ENCODE data around the gene MOV10L1. TPM values are rescaled to one million over a fixed set of nuclear protein-coding genes. Genes with fewer than 3 reads are reported as not detected.

Gene MOV10L1
- total and polyA plus RNA-seq, 2 donors (not counting 1 experiment from before 2014, with no cell fraction given) = 0.03 to 0.83 TPM

DNA sequence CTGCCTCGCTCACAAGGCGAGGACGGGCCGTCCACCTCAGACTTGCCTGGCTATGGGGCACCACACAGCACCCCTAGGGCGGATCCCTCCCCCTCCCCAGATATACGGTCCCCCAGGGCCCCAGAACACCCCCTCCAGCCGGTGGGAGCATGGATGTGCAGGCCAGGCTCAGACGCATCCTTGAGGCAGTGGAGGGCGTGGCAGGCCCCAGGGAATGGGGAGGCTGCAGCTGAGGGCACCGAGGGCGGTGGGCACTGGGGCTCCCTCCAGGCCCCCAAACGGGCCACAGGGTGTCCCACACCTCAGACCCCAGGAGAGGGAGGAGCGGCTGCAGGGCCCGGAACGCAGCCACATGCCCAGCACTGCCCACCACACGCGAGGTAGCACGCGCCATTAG is 43.8 kb upstream of the MOV10L1 start:
- Histone ChIP-seq H2AFZ (ENCODE audit: low read length) (no peak overlapping the region), H3K79me2 (ENCODE audit: control insufficient read depth, insufficient read depth, low read length) (no peaks in the 10 kb centered on the region), H3K27me3 (ENCODE audit: control insufficient read depth, insufficient read depth, low read length) (peaks cover 4% of the 10 kb centered on the region), H3K9ac (ENCODE audit: insufficient read depth, low read length) (no peak overlapping the region), H4K20me1 (ENCODE audit: control insufficient read depth, extremely low read depth, insufficient read depth, low read length) (no peaks in the 10 kb centered on the region), H3K4me2 (ENCODE audit: extremely low read depth, insufficient read depth, low read length) (no peak overlapping the region), H3K9me3 (ENCODE audit: control insufficient read depth, insufficient read depth, low read depth, low read length) (no peaks in the 10 kb centered on the region), H3K4me3 (replicated peaks in 1 of 4; ENCODE audit: control extremely low read depth in 1 of 4, insufficient read depth in 1 of 4, low read depth in 3 of 4, low read length in 4 of 4) (no peak overlapping the region), H3K4me1 (ENCODE audit: control insufficient read depth, extremely low read depth, insufficient read depth, low read length) (no peaks in the 10 kb centered on the region), H3K27ac (ENCODE audit: insufficient read depth, low read length) (no peak overlapping the region), H3K36me3 (ENCODE audit: control insufficient read depth, insufficient read depth, low read length) (no peaks in the 10 kb centered on the region)
- no peak for DNase-seq (ENCODE audit: low read depth in 2 of 2)
- TF ChIP-seq, protein P1, sequence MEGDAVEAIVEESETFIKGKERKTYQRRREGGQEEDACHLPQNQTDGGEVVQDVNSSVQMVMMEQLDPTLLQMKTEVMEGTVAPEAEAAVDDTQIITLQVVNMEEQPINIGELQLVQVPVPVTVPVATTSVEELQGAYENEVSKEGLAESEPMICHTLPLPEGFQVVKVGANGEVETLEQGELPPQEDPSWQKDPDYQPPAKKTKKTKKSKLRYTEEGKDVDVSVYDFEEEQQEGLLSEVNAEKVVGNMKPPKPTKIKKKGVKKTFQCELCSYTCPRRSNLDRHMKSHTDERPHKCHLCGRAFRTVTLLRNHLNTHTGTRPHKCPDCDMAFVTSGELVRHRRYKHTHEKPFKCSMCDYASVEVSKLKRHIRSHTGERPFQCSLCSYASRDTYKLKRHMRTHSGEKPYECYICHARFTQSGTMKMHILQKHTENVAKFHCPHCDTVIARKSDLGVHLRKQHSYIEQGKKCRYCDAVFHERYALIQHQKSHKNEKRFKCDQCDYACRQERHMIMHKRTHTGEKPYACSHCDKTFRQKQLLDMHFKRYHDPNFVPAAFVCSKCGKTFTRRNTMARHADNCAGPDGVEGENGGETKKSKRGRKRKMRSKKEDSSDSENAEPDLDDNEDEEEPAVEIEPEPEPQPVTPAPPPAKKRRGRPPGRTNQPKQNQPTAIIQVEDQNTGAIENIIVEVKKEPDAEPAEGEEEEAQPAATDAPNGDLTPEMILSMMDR (conservative IDR thresholded peaks at IDR 0.05 in 1 of 2, IDR thresholded peaks at IDR 0.05 in 1 of 2; ENCODE audit: low read depth in 1 of 2, low read length in 2 of 2) = no peak
- TF ChIP-seq EZH2 (IDR thresholded peaks at IDR 0.05; ENCODE audit: low read length, missing control alignments) = no peak

DNA sequence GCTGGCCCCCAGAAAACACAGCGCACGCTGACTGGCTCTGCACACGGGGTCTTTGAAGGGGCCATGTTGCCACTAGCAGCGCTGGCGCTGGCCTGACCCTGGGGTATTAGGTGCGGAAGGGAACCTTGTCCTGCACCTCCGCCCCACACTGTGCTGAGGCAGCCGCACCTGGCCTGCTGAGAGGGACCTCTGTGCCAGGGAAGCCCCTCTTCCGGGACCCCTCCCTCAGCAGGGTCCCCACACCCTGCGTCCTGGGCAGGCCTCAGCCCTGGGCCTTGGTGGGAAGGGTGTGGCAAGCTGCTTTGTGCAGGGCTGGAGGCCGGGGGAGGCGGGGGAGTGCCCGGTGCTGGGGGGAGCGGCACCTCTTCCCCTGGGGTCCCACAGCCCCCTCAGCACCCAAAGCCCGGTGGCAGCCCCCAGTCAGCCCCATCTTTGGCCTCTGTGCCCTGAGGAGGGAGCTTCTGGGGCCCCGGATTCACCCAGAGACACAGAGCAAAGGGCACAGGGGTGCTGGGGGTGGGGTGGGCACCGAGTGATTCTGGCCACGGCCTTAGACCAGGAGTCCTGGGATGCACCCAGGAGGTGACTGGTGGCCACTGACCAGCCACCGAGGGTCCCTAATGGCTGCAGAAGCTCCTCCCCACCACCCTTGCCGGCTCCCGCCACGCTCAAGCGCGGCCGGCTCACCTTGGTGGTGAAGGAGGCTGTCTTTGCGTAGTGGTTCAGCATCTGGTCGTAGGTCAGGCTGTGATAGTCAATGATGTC is 43.1 kb upstream of the MOV10L1 start:
- no peaks in the 10 kb centered on the region for H3K9me3 ChIP-seq (ENCODE audit: control insufficient read depth, insufficient read depth, low read depth, low read length)
- H3K27me3 ChIP-seq (ENCODE audit: control insufficient read depth, insufficient read depth, low read length) = peaks cover 4% of the 10 kb centered on the region
- H3K4me3 ChIP-seq (replicated peaks in 1 of 4; ENCODE audit: control extremely low read depth in 1 of 4, insufficient read depth in 1 of 4, low read depth in 3 of 4, low read length in 4 of 4) = no peak overlapping the region
- H3K79me2 ChIP-seq (ENCODE audit: control insufficient read depth, insufficient read depth, low read length) = no peaks in the 10 kb centered on the region
- TF ChIP-seq, protein P1 (conservative IDR thresholded peaks at IDR 0.05 in 1 of 2, IDR thresholded peaks at IDR 0.05 in 1 of 2; ENCODE audit: low read depth in 1 of 2, low read length in 2 of 2) = no peak
- TF ChIP-seq EZH2 (IDR thresholded peaks at IDR 0.05; ENCODE audit: low read length, missing control alignments) = no peak
- no peaks in the 10 kb centered on the region for H3K36me3 ChIP-seq (ENCODE audit: control insufficient read depth, insufficient read depth, low read length)
- H3K4me1 ChIP-seq (ENCODE audit: control insufficient read depth, extremely low read depth, insufficient read depth, low read length) = no peaks in the 10 kb centered on the region
- H3K4me2 ChIP-seq (ENCODE audit: extremely low read depth, insufficient read depth, low read length) = no peak overlapping the region
- no peak overlapping the region for H3K27ac ChIP-seq (ENCODE audit: insufficient read depth, low read length)
- no peaks in the 10 kb centered on the region for H4K20me1 ChIP-seq (ENCODE audit: control insufficient read depth, extremely low read depth, insufficient read depth, low read length)
- H2AFZ ChIP-seq (ENCODE audit: low read length) = no peak overlapping the region
- DNase-seq (ENCODE audit: low read depth in 2 of 2) = no peak
- H3K9ac ChIP-seq (ENCODE audit: insufficient read depth, low read length) = no peak overlapping the region

DNA sequence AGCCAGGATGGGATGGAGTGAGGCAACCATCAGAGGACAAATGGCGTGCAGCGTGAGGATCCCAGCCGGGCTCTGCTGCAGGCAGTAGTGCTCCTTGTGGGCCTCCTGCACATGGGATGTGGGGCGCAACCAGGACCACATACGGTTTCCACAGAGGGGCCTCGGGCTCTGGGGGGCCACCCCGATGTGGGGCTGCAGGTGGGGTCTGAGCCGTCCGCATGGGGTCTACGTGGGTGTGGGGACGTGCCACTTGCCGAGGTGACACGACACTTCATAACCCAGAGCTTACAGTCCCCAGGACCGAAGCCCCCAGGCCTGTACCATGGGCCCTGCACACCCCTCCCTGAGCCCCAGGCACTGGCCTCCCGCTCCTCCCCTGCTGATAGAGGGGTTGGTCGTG is 42.5 kb upstream of the MOV10L1 start:
- no peaks in the 10 kb centered on the region for H3K9me3 ChIP-seq (ENCODE audit: control insufficient read depth, insufficient read depth, low read depth, low read length)
- TF ChIP-seq, protein P1 (conservative IDR thresholded peaks at IDR 0.05 in 1 of 2, IDR thresholded peaks at IDR 0.05 in 1 of 2; ENCODE audit: low read depth in 1 of 2, low read length in 2 of 2) = no peak
- TF ChIP-seq EZH2 (IDR thresholded peaks at IDR 0.05; ENCODE audit: low read length, missing control alignments) = no peak
- no peak overlapping the region for H2AFZ ChIP-seq (ENCODE audit: low read length)
- H3K4me2 ChIP-seq (ENCODE audit: extremely low read depth, insufficient read depth, low read length) = no peak overlapping the region
- no peaks in the 10 kb centered on the region for H3K4me1 ChIP-seq (ENCODE audit: control insufficient read depth, extremely low read depth, insufficient read depth, low read length)
- H3K36me3 ChIP-seq (ENCODE audit: control insufficient read depth, insufficient read depth, low read length) = no peaks in the 10 kb centered on the region
- no peak overlapping the region for H3K4me3 ChIP-seq (replicated peaks in 1 of 4; ENCODE audit: control extremely low read depth in 1 of 4, insufficient read depth in 1 of 4, low read depth in 3 of 4, low read length in 4 of 4)
- DNase-seq (ENCODE audit: low read depth in 2 of 2) = no peak
- peaks cover 4% of the 10 kb centered on the region for H3K27me3 ChIP-seq (ENCODE audit: control insufficient read depth, insufficient read depth, low read length)
- H3K9ac ChIP-seq (ENCODE audit: insufficient read depth, low read length) = no peak overlapping the region
- H4K20me1 ChIP-seq (ENCODE audit: control insufficient read depth, extremely low read depth, insufficient read depth, low read length) = no peaks in the 10 kb centered on the region
- no peaks in the 10 kb centered on the region for H3K79me2 ChIP-seq (ENCODE audit: control insufficient read depth, insufficient read depth, low read length)
- H3K27ac ChIP-seq (ENCODE audit: insufficient read depth, low read length) = no peak overlapping the region

Measured in fibroblast of lung (primary cell).